T-cell (primary cell): Measurements from ENCODE around the gene CDC6. TPM values are rescaled to one million over a fixed set of nuclear protein-coding genes. Genes with fewer than 3 reads are reported as not detected.

Experiments
- ATAC-seq, 4 experiments: fragments of 200-7000 bp in 3 of 4; fragments of 150-1000 bp in 1 of 4; cut with Tn5 transposase; replicated peaks in 1 of 4; 1 replicate in 3 of 4; 2 replicates in 1 of 4; pipeline ENCODE4 v1.10.0; 2021; ENCODE audit warnings: moderate library complexity in 3 of 4, mild to moderate bottlenecking in 2 of 4, moderate number of reproducible peaks in 1 of 4
- CTCF ChIA-PET, 2 donors: fragments of 300-600 bp; sonication (Branson Sonifier 250); formaldehyde crosslinking; loops; one replicate each; lab custom pipeline; 2022; ENCODE audit warnings: antibody characterized with exemption in 2 of 2; lab: Charles Lee
- POLR2A ChIA-PET, 2 donors: fragments of 300-600 bp; sonication (Branson Sonifier 250); formaldehyde crosslinking; loops; one replicate each; lab custom pipeline; 2022; ENCODE audit warnings: antibody characterized with exemption in 2 of 2; lab: Charles Lee
- DNase-seq, 35 experiments: peaks; one replicate each; pipeline versions ENCODE4 v3.0.0 to v3.0.0-alpha.2; 2013 to 2023
- H3K27ac ChIP-seq: one replicate; pipeline ENCODE4 v1.5.1; 2013; ENCODE audit warnings: low read length
- H3K27me3 ChIP-seq, 2 experiments: replicated peaks in 1 of 2; 1 replicate in 1 of 2; 2 replicates in 1 of 2; pipeline versions ENCODE4 v1.6.1 to v1.7.0; 2013; ENCODE audit warnings: low read length in 1 of 2, mixed read lengths in 1 of 2; ENCODE audit not compliant: control insufficient read depth in 2 of 2, insufficient read depth in 2 of 2; ENCODE audit errors: extremely low read depth in 1 of 2
- H3K36me3 ChIP-seq, 2 donors: 1 replicate in 1 of 2; 2 replicates in 1 of 2; pipeline versions ENCODE4 v1.6.1 to v1.7.0; 2013; ENCODE audit warnings: low read length in 1 of 2; ENCODE audit not compliant: control insufficient read depth in 2 of 2, insufficient read depth in 1 of 2; ENCODE audit errors: extremely low read depth in 1 of 2
- H3K4me1 ChIP-seq, 2 experiments: 1 replicate in 1 of 2; 2 replicates in 1 of 2; pipeline versions ENCODE4 v1.6.1 to v1.7.0; 2013; ENCODE audit warnings: low read length in 2 of 2, mixed read lengths in 1 of 2; ENCODE audit not compliant: insufficient read depth in 2 of 2, control insufficient read depth in 1 of 2; ENCODE audit errors: extremely low read depth in 1 of 2
- H3K4me3 ChIP-seq, 2 donors: 1 replicate in 1 of 2; 2 replicates in 1 of 2; pipeline versions ENCODE4 v1.5.1 to v1.7.0; 2013; ENCODE audit warnings: mild to moderate bottlenecking in 2 of 2, low read length in 1 of 2, moderate library complexity in 1 of 2; ENCODE audit not compliant: control insufficient read depth in 1 of 2; ENCODE audit errors: extremely low read depth in 1 of 2
- H3K9me3 ChIP-seq: 2 replicates; pipeline ENCODE4 v1.7.0; 2013
- H3K27ac Mint-ChIP-seq, 2 donors: one replicate each; pipeline ENCODE4 v1.8.0; 2020 to 2021; ENCODE audit warnings: mild to moderate bottlenecking in 2 of 2, mixed read lengths in 2 of 2
- H3K27me3 Mint-ChIP-seq, 2 donors: one replicate each; pipeline ENCODE4 v1.8.0; 2021 to 2022; ENCODE audit warnings: mixed read lengths in 2 of 2
- H3K36me3 Mint-ChIP-seq: one replicate; pipeline ENCODE4 v1.8.0; 2021; ENCODE audit warnings: mixed read lengths
- H3K4me1 Mint-ChIP-seq, 3 donors: one replicate each; pipeline ENCODE4 v1.8.0; 2020 to 2022; ENCODE audit warnings: mixed read lengths in 3 of 3, mild to moderate bottlenecking in 1 of 3
- H3K4me3 Mint-ChIP-seq, 3 donors: one replicate each; pipeline ENCODE4 v1.8.0; 2020 to 2022; ENCODE audit warnings: mild to moderate bottlenecking in 3 of 3, mixed read lengths in 3 of 3, moderate library complexity in 3 of 3
- H3K9me3 Mint-ChIP-seq, 3 donors: one replicate each; pipeline ENCODE4 v1.8.0; 2020 to 2022; ENCODE audit warnings: mixed read lengths in 3 of 3
- WGBS: methylation state at CpG from one replicate; pipeline ENCODE4 v1.1.5; 2013; ENCODE audit warnings: missing lambda C conversion rate; ENCODE audit not compliant: insufficient coverage; 5-methylcytosine and 5-hydroxymethylcytosine counted together
- total RNA-seq, 35 experiments: library from RNA in 6 of 35; stranded (reverse) in 6 of 35; fragments of 120-200 nt in 1 of 35; gene quantifications; one replicate each; pipeline versions ENCODE4 v1.2.1 to v1.2.4 and lab custom pipeline; 2013 to 2026

CDC6 gene
- total RNA-seq, 5 donors from 2014 or later (not counting 1 experiment from before 2014, with no cell fraction given): 1.3 to 3.2 (median 2.1) TPM

DNA sequence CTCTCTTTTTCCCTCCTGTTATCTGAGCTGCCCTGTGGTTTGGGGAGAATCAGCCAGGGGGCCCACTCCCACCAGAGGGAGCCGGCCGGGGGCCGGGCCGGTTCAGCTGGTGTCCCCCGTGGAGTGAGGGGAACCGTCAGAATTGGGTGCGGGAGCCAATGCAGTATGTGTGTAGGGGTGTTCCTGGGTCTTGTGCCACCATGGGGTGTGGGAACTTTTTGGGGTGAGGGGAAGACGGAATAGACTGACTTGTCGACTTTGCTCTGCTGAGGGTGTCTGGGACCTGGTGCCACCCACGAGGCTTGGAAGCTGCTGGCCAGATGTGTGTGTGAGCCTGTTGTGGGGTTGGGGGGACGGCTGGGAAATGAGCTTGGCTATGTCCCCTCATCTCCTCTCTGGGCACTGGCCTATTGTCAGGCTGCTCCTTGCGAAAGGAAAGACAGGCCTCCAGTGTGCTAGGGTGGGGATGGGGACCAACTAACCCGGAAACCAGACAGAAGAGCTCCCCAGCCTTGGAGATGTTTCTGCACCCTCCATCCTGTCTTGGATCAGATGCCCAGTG is 31.2 kb downstream of the CDC6 start:
- ATAC-seq (no peak), DNase-seq (peak in 2 of 35 experiments; percentile 47 to 50)
- CTCF ChIA-PET: interaction anchor here (0.5 to 1.2 kb wide), 3 partner anchors 10 to 116 kb away, joined by 3 to 4 read pairs (median 3); partner anchors contain the start of gene RARA (in 1 of the 2)
- H3K4me1 Mint-ChIP-seq: peaks cover 83 to 90% (median 83%) of the 10 kb centered on the region in 3 donors
- H3K4me3 ChIP-seq: peak overlapping the region; percentile 75 to 99
- no peaks in the 10 kb centered on the region for H3K9me3 Mint-ChIP-seq
- H3K4me3 Mint-ChIP-seq: peak overlapping the region; percentile 91 to 96 (median 94)
- WGBS: 3% methylated on average over 5 of the region's 13 CpGs
- no peaks in the 10 kb centered on the region for H3K36me3 Mint-ChIP-seq
- no peaks in the 10 kb centered on the region for H3K27me3 ChIP-seq
- H3K27ac ChIP-seq: peak overlapping the region; percentile 99
- no peaks in the 10 kb centered on the region for H3K27me3 Mint-ChIP-seq
- H3K9me3 ChIP-seq: no peaks in the 10 kb centered on the region
- H3K36me3 ChIP-seq: no peaks in the 10 kb centered on the region
- H3K27ac Mint-ChIP-seq: peak overlapping the region; percentile 99 to 100
- POLR2A ChIA-PET: interaction anchor here (0.7 kb wide), 2 partner anchors 12 kb away, joined by 3 read pairs; no protein-coding TSS in a partner anchor
- H3K4me1 ChIP-seq: peaks cover 47 to 95% of the 10 kb centered on the region in 2 experiments

DNA sequence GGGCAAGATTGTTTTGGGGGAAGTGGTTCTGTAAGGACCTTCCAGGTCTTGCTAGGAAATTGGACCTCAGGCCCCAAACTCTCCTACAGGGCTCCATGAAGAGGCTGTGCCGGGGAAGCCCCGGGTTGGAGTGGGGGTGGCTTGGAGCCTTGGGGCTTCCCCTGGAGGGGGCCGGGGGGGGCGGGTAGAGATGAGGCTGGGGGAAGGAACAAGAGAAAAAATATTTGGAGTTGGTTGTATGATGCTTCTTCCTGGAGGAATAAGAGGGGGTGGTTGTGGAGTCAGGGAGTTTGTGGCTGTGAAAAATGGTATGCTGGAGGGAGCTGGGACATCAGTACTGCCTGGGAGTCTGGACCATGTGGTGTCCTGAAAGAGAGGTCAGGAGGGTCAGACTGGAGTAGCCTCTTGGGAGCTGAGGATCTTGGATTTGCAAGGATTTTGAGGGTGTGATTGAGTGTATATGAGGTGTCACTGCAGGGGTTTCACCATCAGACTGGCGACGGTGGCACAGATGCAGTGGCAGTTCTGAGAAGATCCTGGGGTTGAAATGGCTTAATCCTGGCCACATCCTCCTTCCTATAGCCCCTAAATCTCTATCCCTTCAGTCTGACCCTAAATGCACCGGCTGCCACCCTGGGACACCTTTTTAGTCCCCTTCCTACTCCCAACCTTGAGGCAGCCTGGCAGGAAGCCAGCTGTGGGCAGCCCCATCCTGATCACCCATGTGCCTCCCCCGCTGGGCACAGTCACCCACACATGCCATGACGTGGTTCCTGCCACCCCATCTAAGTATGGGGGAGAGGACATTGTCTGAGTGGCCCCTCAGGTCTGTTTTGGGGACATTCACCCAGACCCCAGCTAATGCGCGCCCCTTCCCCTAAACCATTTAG is 32.2 kb downstream of the CDC6 start:
- ATAC-seq: peak in 2 of 4 experiments; percentile 7 to 8
- Mint-ChIP-seq H3K4me1 (peaks cover 83 to 92% (median 85%) of the 10 kb centered on the region in 3 donors), H3K4me3 (peak overlapping the region; percentile 91 to 96 (median 94)), H3K36me3 (no peaks in the 10 kb centered on the region), H3K27ac (peak overlapping the region; percentile 99 to 100), H3K9me3 (no peaks in the 10 kb centered on the region), H3K27me3 (no peaks in the 10 kb centered on the region)
- H3K4me3 ChIP-seq: peak overlapping the region; percentile 83 to 99
- DNase-seq: peak in 34 of 35 experiments; percentile 60 to 92 (median 74)
- peak overlapping the region; percentile 99 for H3K27ac ChIP-seq
- peaks cover 0 to 2% of the 10 kb centered on the region in 2 donors for H3K36me3 ChIP-seq
- no peaks in the 10 kb centered on the region for H3K9me3 ChIP-seq
- no CpG with 5 or more reads among the region's 11 CpGs for WGBS
- CTCF ChIA-PET: interaction anchor here (0.5 to 1.2 kb wide), 3 partner anchors 10 to 115 kb away, joined by 3 to 4 read pairs (median 3); partner anchors contain the start of gene RARA (in 1 of the 2)
- H3K4me1 ChIP-seq: peaks cover 53 to 95% of the 10 kb centered on the region in 2 experiments
- POLR2A ChIA-PET: interaction anchor here (0.5 to 1.4 kb wide), 4 partner anchors 11 to 1370 kb away, joined by 3 to 4 read pairs (median 3); no protein-coding TSS in a partner anchor
- H3K27me3 ChIP-seq: no peaks in the 10 kb centered on the region

- H3K9me3 Mint-ChIP-seq: no peaks in the 10 kb centered on the region
- CTCF ChIA-PET: interaction anchor here in 1 of 2 donors (1.6 kb wide), 1 partner anchor 10 kb away, joined by 4 read pairs; no protein-coding TSS in a partner anchor
- WGBS: no CpG with 5 or more reads among the region's 19 CpGs
Measured at GRCh38 chr17:40320756-40321523, 33.3 kb downstream of the CDC6 start.

DNA sequence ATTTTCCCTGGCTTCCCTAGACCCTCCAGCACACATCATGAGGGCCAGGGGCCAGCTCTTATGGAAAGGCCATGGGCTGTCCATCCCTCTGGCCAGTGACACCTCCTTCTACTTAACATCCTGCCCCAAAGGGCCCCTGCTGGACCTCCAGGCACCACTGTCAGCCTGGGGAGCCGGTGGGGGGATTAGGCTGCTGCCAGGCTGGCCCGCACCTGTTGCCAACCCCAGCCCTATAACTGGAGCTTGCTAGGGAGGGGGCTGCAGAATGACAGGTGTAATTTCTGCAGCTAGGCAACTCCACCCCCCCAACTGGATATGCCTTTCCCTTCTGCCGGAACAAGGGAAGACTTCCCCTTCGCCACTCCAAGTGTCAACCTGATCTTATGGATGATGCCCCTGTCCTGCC is 33.8 kb downstream of the CDC6 start:
- peak overlapping the region; percentile 91 to 96 (median 94) for H3K4me3 Mint-ChIP-seq
- no peaks in the 10 kb centered on the region for H3K36me3 Mint-ChIP-seq
- peak overlapping the region; percentile 99 to 100 for H3K27ac Mint-ChIP-seq
- 80% methylated on average over 1 of the region's 4 CpGs for WGBS
- CTCF ChIA-PET: interaction anchor here in 1 of 2 donors (1.6 kb wide), 1 partner anchor 9 kb away, joined by 4 read pairs; no protein-coding TSS in a partner anchor
- Histone ChIP-seq H3K27ac (peak overlapping the region; percentile 99), H3K4me3 (peak overlapping the region; percentile 83 to 99), H3K4me1 (peaks cover 48 to 96% of the 10 kb centered on the region in 2 experiments), H3K9me3 (no peaks in the 10 kb centered on the region), H3K27me3 (no peaks in the 10 kb centered on the region), H3K36me3 (peaks cover 0 to 2% of the 10 kb centered on the region in 2 donors)
- POLR2A ChIA-PET: interaction anchor here (0.6 to 1.1 kb wide), 3 partner anchors 22 to 221 kb away, joined by 3 to 4 read pairs (median 3); no protein-coding TSS in a partner anchor
- H3K27me3 Mint-ChIP-seq: no peaks in the 10 kb centered on the region
- ATAC-seq (no peak), DNase-seq (no peak)
- no peaks in the 10 kb centered on the region for H3K9me3 Mint-ChIP-seq
- H3K4me1 Mint-ChIP-seq: peaks cover 82 to 92% (median 85%) of the 10 kb centered on the region in 3 donors

More at GRCh38 chr17:40320756-40321523, 33.3 kb downstream of the CDC6 start:
- Mint-ChIP-seq H3K27ac (peak overlapping the region; percentile 99 to 100), H3K36me3 (no peaks in the 10 kb centered on the region), H3K4me3 (peak overlapping the region; percentile 91 to 96 (median 94)), H3K4me1 (peaks cover 82 to 92% (median 85%) of the 10 kb centered on the region in 3 donors), H3K27me3 (no peaks in the 10 kb centered on the region)
- peak overlapping the region; percentile 83 to 99 for H3K4me3 ChIP-seq
- DNase-seq (peak in 11 of 35 experiments; percentile 38 to 69 (median 54)), ATAC-seq (no peak)
- peak overlapping the region; percentile 99 for H3K27ac ChIP-seq
- peaks cover 0 to 2% of the 10 kb centered on the region in 2 donors for H3K36me3 ChIP-seq
- POLR2A ChIA-PET: interaction anchor here (0.8 to 1.4 kb wide), 4 partner anchors 20 to 92 kb away, joined by 3 to 4 read pairs (median 3); no protein-coding TSS in a partner anchor
- H3K27me3 ChIP-seq: no peaks in the 10 kb centered on the region
- H3K4me1 ChIP-seq: peaks cover 52 to 96% of the 10 kb centered on the region in 2 experiments
- no peaks in the 10 kb centered on the region for H3K9me3 ChIP-seq

GRCh38 chr17:40321961-40322357 is 34.3 kb downstream of the CDC6 start:
- Mint-ChIP-seq H3K27ac (peak overlapping the region; percentile 99 to 100), H3K36me3 (no peaks in the 10 kb centered on the region), H3K9me3 (no peaks in the 10 kb centered on the region), H3K4me3 (peak overlapping the region; percentile 91 to 96 (median 94)), H3K4me1 (peaks cover 84 to 96% (median 88%) of the 10 kb centered on the region in 3 donors), H3K27me3 (no peaks in the 10 kb centered on the region)
- Histone ChIP-seq H3K4me3 (peak overlapping the region; percentile 83 to 99), H3K9me3 (no peaks in the 10 kb centered on the region), H3K27me3 (no peaks in the 10 kb centered on the region), H3K36me3 (peaks cover 0 to 2% of the 10 kb centered on the region in 2 donors), H3K27ac (peak overlapping the region; percentile 99), H3K4me1 (peaks cover 50 to 96% of the 10 kb centered on the region in 2 experiments)
- ATAC-seq (no peak), DNase-seq (no peak)
- CTCF ChIA-PET: interaction anchor here in 1 of 2 donors (1.5 to 1.6 kb wide), 2 partner anchors 9 to 28 kb away, joined by 3 to 4 read pairs; no protein-coding TSS in a partner anchor
- POLR2A ChIA-PET: interaction anchor here (0.6 to 1.6 kb wide), 5 partner anchors 8 to 220 kb away, joined by 3 to 15 read pairs (median 4); no protein-coding TSS in a partner anchor
- WGBS: no CpG with 5 or more reads among the region's 4 CpGs
